ENCODE results near the gene NFKBIE.

The NFKBIE gene

GRCh38 chr6:44262467-44263353 lies 2.6 kb downstream of the NFKBIE start:
- Histone ChIP-seq H3K9me3 (ENCODE audit: control insufficient read depth, low read depth, low read length) (no peaks in the 10 kb centered on the region), H3K27ac (ENCODE audit: low read length) (no peak overlapping the region), H3K27me3 (ENCODE audit: control insufficient read depth, insufficient read depth, low read length) (no peaks in the 10 kb centered on the region), H3K36me3 (ENCODE audit: control insufficient read depth, low read depth, low read length) (peaks cover 26% of the 10 kb centered on the region), H3K9ac (ENCODE audit: low read length) (peak overlapping the region; percentile 16), H3K4me1 (ENCODE audit: control insufficient read depth, low read depth, low read length) (peaks cover 25% of the 10 kb centered on the region), H3K4me3 (ENCODE audit: low read length) (peak overlapping the region; percentile 81)

DNA sequence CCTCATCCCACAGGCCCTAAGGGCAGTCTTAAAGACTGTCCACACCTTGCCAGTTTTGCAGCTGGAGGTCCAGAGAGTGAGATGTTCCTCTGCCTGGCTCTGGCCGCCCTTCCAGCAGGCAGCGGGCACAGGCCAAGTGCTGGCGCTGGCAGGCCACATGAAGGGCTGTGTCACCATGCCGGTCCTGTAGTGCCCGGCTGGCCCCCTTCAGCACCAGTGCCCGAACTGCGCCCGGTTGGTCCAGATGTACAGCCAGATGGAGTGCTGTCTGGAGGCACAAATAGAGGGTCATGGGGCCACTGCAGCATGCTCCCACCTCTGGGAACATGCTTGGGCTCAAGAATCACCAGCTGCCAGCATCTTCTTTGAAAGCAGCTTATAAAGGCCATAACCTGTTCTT lies 3.8 kb downstream of the NFKBIE start:
- H3K9me3 ChIP-seq (ENCODE audit: control insufficient read depth, low read depth, low read length), result no peaks in the 10 kb centered on the region
- H3K4me1 ChIP-seq (ENCODE audit: control insufficient read depth, low read depth, low read length), result peaks cover 25% of the 10 kb centered on the region
- no peaks in the 10 kb centered on the region for H3K27me3 ChIP-seq (ENCODE audit: control insufficient read depth, insufficient read depth, low read length)
- no peak overlapping the region for H3K4me3 ChIP-seq (ENCODE audit: low read length)
- H3K27ac ChIP-seq (ENCODE audit: low read length), result no peak overlapping the region
- H3K9ac ChIP-seq (ENCODE audit: low read length), result no peak overlapping the region
- H3K36me3 ChIP-seq (ENCODE audit: control insufficient read depth, low read depth, low read length), result peaks cover 26% of the 10 kb centered on the region

DNA sequence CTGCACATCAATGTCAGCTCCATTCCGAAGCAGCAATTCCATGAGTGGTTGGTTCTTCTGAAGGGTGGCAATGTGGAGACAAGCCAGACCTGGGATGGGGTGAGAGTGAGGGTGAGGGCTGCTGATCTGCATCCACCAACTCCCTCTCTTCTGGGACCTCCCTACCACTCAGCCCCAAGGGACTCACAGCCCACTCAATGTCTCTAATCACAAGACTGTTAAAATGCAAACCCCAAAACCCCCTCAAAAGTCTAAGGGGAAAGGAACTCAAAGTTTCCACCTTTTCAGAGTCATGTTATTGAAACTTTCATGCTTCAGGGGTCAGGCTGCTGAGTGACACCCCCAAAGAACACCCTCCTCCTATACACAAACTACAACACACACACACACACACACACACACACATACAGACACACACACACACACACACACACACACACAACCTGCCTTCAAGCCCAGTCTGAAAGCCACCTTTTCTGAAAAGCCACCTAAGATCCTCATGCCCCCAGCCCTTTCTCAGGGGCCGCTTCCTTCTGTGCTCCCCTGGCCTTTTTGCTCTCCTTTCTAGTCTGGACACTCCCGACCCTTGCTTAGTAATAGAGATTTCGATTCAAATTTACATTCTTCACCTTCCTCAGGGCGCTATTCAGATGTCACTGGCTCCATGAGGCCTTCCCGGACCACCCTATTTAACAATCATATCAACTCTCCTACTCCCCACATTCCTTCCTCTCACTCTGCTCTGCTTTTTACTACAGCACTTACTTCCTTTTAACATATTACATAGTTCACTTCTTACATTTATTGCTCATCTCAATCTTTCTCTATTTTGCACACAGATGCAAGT lies 4.7 kb downstream of the NFKBIE start:
- Histone ChIP-seq H3K4me1 (ENCODE audit: control insufficient read depth, low read depth, low read length) (peaks cover 30% of the 10 kb centered on the region), H3K4me3 (ENCODE audit: low read length) (no peak overlapping the region), H3K9me3 (ENCODE audit: control insufficient read depth, low read depth, low read length) (no peaks in the 10 kb centered on the region), H3K9ac (ENCODE audit: low read length) (no peak overlapping the region), H3K27ac (ENCODE audit: low read length) (no peak overlapping the region), H3K36me3 (ENCODE audit: control insufficient read depth, low read depth, low read length) (peaks cover 28% of the 10 kb centered on the region), H3K27me3 (ENCODE audit: control insufficient read depth, insufficient read depth, low read length) (no peaks in the 10 kb centered on the region)

GRCh38 chr6:44260011-44260410 lies 5.3 kb downstream of the NFKBIE start:
- Histone ChIP-seq H3K27me3 (ENCODE audit: control insufficient read depth, insufficient read depth, low read length) (no peaks in the 10 kb centered on the region), H3K9ac (ENCODE audit: low read length) (no peak overlapping the region), H3K4me3 (ENCODE audit: low read length) (no peak overlapping the region), H3K27ac (ENCODE audit: low read length) (no peak overlapping the region), H3K36me3 (ENCODE audit: control insufficient read depth, low read depth, low read length) (peaks cover 34% of the 10 kb centered on the region), H3K9me3 (ENCODE audit: control insufficient read depth, low read depth, low read length) (no peaks in the 10 kb centered on the region), H3K4me1 (ENCODE audit: control insufficient read depth, low read depth, low read length) (peaks cover 32% of the 10 kb centered on the region)

DNA sequence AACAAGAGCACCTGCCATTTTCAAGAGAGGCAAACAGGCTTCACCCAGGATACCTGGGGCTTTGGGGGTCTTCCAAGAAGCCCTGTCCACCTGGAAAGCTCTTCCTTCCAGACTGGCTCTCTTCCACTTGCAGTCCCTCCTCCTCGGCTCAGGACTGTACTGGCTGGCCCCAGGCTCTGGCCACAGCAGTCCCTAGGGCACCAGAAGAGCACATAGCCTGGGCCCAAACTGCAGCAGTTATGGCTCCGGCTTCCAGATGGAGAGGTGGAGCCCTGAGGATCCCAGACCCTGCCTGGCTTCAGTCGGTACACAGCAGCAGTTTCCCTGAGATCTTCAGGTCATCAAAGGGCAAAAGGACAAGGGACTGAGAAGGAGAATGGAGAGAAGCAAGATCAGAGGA lies 6.4 kb downstream of the NFKBIE start:
- H3K4me1 ChIP-seq (ENCODE audit: control insufficient read depth, low read depth, low read length), result peaks cover 26% of the 10 kb centered on the region
- H3K4me3 ChIP-seq (ENCODE audit: low read length), result no peak overlapping the region
- peaks cover 45% of the 10 kb centered on the region for H3K36me3 ChIP-seq (ENCODE audit: control insufficient read depth, low read depth, low read length)
- H3K9me3 ChIP-seq (ENCODE audit: control insufficient read depth, low read depth, low read length), result no peaks in the 10 kb centered on the region
- no peak overlapping the region for H3K9ac ChIP-seq (ENCODE audit: low read length)
- H3K27me3 ChIP-seq (ENCODE audit: control insufficient read depth, insufficient read depth, low read length), result no peaks in the 10 kb centered on the region
- H3K27ac ChIP-seq (ENCODE audit: low read length), result no peak overlapping the region

- Histone ChIP-seq H3K9me3 (ENCODE audit: control insufficient read depth, low read depth, low read length) (no peaks in the 10 kb centered on the region), H3K27ac (ENCODE audit: low read length) (no peak overlapping the region), H3K4me3 (ENCODE audit: low read length) (peak overlapping the region; percentile 57), H3K4me1 (ENCODE audit: control insufficient read depth, low read depth, low read length) (peaks cover 21% of the 10 kb centered on the region), H3K9ac (ENCODE audit: low read length) (peak overlapping the region; percentile 65), H3K27me3 (ENCODE audit: control insufficient read depth, insufficient read depth, low read length) (no peaks in the 10 kb centered on the region), H3K36me3 (ENCODE audit: control insufficient read depth, low read depth, low read length) (peaks cover 50% of the 10 kb centered on the region)
These were observed 7.0 kb downstream of the NFKBIE start for GRCh38 chr6:44258325-44258863.

GRCh38 chr6:44257753-44258324 lies 7.5 kb downstream of the NFKBIE start:
- Histone ChIP-seq H3K4me1 (ENCODE audit: control insufficient read depth, low read depth, low read length) (peaks cover 16% of the 10 kb centered on the region), H3K36me3 (ENCODE audit: control insufficient read depth, low read depth, low read length) (peaks cover 56% of the 10 kb centered on the region)

DNA sequence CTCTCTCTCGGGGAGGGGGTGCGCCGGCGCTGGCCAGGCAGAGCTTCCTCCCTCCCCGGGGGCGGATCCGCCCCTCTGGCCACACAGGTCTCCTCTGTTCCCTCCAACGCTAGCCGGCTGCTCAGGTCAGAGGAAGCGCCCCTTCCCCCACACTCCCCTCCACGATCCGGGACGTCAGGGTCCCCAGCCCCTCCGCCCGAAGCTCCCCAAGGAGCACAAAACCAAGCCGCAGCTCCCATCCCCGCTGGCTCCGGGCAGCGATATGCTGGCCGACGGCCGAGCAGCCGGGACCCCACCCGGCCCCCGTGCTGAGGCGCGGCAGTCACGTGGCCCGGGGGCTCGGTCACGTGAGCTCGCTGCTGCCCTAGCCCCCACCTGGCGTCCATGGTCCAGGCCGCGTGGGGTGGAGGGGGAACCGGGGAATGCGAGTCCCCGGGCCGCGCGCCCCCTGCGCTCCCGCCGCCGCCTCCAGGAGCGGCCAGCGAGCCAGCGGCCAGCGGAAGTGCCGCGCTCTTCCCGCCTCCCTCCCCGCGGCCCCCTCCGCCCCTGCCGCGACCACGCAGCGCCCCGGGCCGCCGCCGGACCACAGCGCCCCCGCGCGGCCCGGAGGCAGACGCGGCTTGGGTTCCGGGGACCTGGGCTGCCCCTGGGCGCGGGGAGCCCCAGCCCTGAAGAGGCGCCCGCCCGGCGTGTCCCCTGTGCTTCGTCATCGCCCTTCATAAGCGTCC lies 8.2 kb downstream of the NFKBIE start, which contains the start of gene SLC35B2:
Gene SLC35B2, minus strand, starts transcription at position 504 of the 728 bp plus-strand sequence. Its CDS starts 118 bp downstream, at position 386.
- H3K4me3 ChIP-seq (ENCODE audit: low read length), result peak within 1 kb of the TSS; percentile 93
- peak within 1 kb of the TSS; percentile 61 for H3K27ac ChIP-seq (ENCODE audit: low read length)
- H3K9ac ChIP-seq (ENCODE audit: low read length), result peak within 1 kb of the TSS; percentile 89
- H3K4me1 ChIP-seq (ENCODE audit: control insufficient read depth, low read depth, low read length), result peaks cover 10% of the 10 kb centered on the region
- peaks cover 62% of the 10 kb centered on the region for H3K36me3 ChIP-seq (ENCODE audit: control insufficient read depth, low read depth, low read length)
- H3K27me3 ChIP-seq (ENCODE audit: control insufficient read depth, insufficient read depth, low read length), result no peaks in the 10 kb centered on the region
- no peaks in the 10 kb centered on the region for H3K9me3 ChIP-seq (ENCODE audit: control insufficient read depth, low read depth, low read length)

More at GRCh38 chr6:44257753-44258324, 7.5 kb downstream of the NFKBIE start:
- H3K9me3 ChIP-seq (ENCODE audit: control insufficient read depth, low read depth, low read length), result no peaks in the 10 kb centered on the region
- H3K4me3 ChIP-seq (ENCODE audit: low read length), result peak overlapping the region; percentile 57
- peak overlapping the region; percentile 65 for H3K9ac ChIP-seq (ENCODE audit: low read length)
- H3K27ac ChIP-seq (ENCODE audit: low read length), result no peak overlapping the region
- H3K27me3 ChIP-seq (ENCODE audit: control insufficient read depth, insufficient read depth, low read length), result no peaks in the 10 kb centered on the region

GRCh38 chr6:44256775-44257024 lies 8.7 kb downstream of the NFKBIE start:
- Histone ChIP-seq H3K4me3 (ENCODE audit: low read length) (peak overlapping the region; percentile 93), H3K36me3 (ENCODE audit: control insufficient read depth, low read depth, low read length) (peaks cover 67% of the 10 kb centered on the region), H3K27me3 (ENCODE audit: control insufficient read depth, insufficient read depth, low read length) (no peaks in the 10 kb centered on the region), H3K27ac (ENCODE audit: low read length) (peak overlapping the region; percentile 61), H3K4me1 (ENCODE audit: control insufficient read depth, low read depth, low read length) (peaks cover 7% of the 10 kb centered on the region), H3K9me3 (ENCODE audit: control insufficient read depth, low read depth, low read length) (no peaks in the 10 kb centered on the region), H3K9ac (ENCODE audit: low read length) (peak overlapping the region; percentile 89)

- Histone ChIP-seq H3K36me3 (ENCODE audit: control insufficient read depth, low read depth, low read length) (peaks cover 70% of the 10 kb centered on the region), H3K4me1 (ENCODE audit: control insufficient read depth, low read depth, low read length) (peaks cover 7% of the 10 kb centered on the region), H3K9ac (ENCODE audit: low read length) (peak overlapping the region; percentile 89), H3K27ac (ENCODE audit: low read length) (peak overlapping the region; percentile 61), H3K27me3 (ENCODE audit: control insufficient read depth, insufficient read depth, low read length) (no peaks in the 10 kb centered on the region), H3K4me3 (ENCODE audit: low read length) (peak overlapping the region; percentile 93), H3K9me3 (ENCODE audit: control insufficient read depth, low read depth, low read length) (no peaks in the 10 kb centered on the region)
These were observed 9.2 kb downstream of the NFKBIE start for GRCh38 chr6:44255871-44256774.
